Tibial nerve (tissue), 4 donors: ENCODE data around the gene GPR15LG. TPM values are rescaled to one million over a fixed set of nuclear protein-coding genes. Genes with fewer than 3 reads are reported as not detected.

Experiments
- DNase-seq, 2 donors: peaks; one replicate each; pipeline ENCODE4 v3.0.0-alpha.2; 2019; ENCODE audit warnings: low spot score in 2 of 2
- H3K27ac ChIP-seq, 4 donors: fragments of 200-600 bp; sonication (generic) in 3 of 4; one replicate each; pipeline ENCODE4 v1.5.1; 2017 to 2019; ENCODE audit warnings: mild to moderate bottlenecking in 1 of 4
- H3K27me3 ChIP-seq, 2 donors: fragments of 200-600 bp; sonication (generic) in 1 of 2; one replicate each; pipeline versions ENCODE4 v1.5.1 to v1.6.0; 2017 to 2019
- H3K36me3 ChIP-seq, 3 donors: fragments of 200-600 bp; sonication (generic); one replicate each; pipeline ENCODE4 v1.5.1; 2018 to 2019
- H3K4me1 ChIP-seq, 4 donors: fragments of 200-600 bp; sonication (generic) in 3 of 4; one replicate each; pipeline ENCODE4 v1.5.1; 2017 to 2019
- H3K4me3 ChIP-seq, 4 donors: fragments of 200-600 bp; sonication (generic) in 3 of 4; one replicate each; pipeline ENCODE4 v1.5.1; 2017 to 2019; ENCODE audit warnings: mild to moderate bottlenecking in 1 of 4, moderate library complexity in 1 of 4
- H3K9me3 ChIP-seq, 4 donors: fragments of 200-600 bp; sonication (generic) in 3 of 4; one replicate each; pipeline ENCODE4 v1.5.1; 2017 to 2019
- EP300 ChIP-seq, 2 donors: sonication (generic); formaldehyde crosslinking; IDR thresholded peaks; one replicate each; pipeline ENCODE4 v1.6.1; 2017; ENCODE audit warnings: antibody characterized with exemption in 2 of 2, mild to moderate bottlenecking in 1 of 2
- POLR2A ChIP-seq, 2 donors: fragments of 450-650 bp; IDR thresholded peaks; one replicate each; pipeline ENCODE4 v1.6.1; 2017; ENCODE audit warnings: antibody characterized with exemption in 2 of 2, mild to moderate bottlenecking in 2 of 2, moderate library complexity in 2 of 2
- WGBS, 2 donors: methylation state at CpG; one replicate each; pipeline ENCODE4 v1.1.5; 2018; 5-methylcytosine and 5-hydroxymethylcytosine counted together
- total RNA-seq, 4 donors: library from RNA; depleted of rRNA; stranded (reverse); fragments of >200 nt; gene quantifications; one replicate each; pipeline ENCODE4 v1.1.0, GENCODE V29; 2016
- TF ChIP-seq, protein P1 (sequence below), 5 experiments: fragments of 200-600 bp in 3 of 5; fragments of 450-650 bp in 2 of 5; sonication (generic) in 3 of 5; IDR thresholded peaks; one replicate each; pipeline ENCODE4 v1.5.1; 2016 to 2019; ENCODE audit warnings: antibody characterized with exemption in 5 of 5, mild to moderate bottlenecking in 3 of 5, moderate library complexity in 2 of 5

GPR15LG gene
- total RNA-seq, 4 donors from 2014 or later, result not detected

- peaks cover 0 to 19% (median 7%) of the 10 kb centered on the region in 4 donors for H3K4me1 ChIP-seq
- TF ChIP-seq, protein P1, sequence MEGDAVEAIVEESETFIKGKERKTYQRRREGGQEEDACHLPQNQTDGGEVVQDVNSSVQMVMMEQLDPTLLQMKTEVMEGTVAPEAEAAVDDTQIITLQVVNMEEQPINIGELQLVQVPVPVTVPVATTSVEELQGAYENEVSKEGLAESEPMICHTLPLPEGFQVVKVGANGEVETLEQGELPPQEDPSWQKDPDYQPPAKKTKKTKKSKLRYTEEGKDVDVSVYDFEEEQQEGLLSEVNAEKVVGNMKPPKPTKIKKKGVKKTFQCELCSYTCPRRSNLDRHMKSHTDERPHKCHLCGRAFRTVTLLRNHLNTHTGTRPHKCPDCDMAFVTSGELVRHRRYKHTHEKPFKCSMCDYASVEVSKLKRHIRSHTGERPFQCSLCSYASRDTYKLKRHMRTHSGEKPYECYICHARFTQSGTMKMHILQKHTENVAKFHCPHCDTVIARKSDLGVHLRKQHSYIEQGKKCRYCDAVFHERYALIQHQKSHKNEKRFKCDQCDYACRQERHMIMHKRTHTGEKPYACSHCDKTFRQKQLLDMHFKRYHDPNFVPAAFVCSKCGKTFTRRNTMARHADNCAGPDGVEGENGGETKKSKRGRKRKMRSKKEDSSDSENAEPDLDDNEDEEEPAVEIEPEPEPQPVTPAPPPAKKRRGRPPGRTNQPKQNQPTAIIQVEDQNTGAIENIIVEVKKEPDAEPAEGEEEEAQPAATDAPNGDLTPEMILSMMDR (IDR thresholded peaks at IDR 0.05), result no peak
- TF ChIP-seq POLR2A (IDR thresholded peaks at IDR 0.05), result no peak
- TF ChIP-seq EP300 (IDR thresholded peaks at IDR 0.05), result no peak
- peaks cover 0 to 38% of the 10 kb centered on the region in 2 donors for H3K27me3 ChIP-seq
- WGBS, 2 donors, result 0 to 5% methylated on average over 1 to 44 of the region's 61 CpGs
- H3K27ac ChIP-seq, result no peak within 1 kb of the TSS
- H3K9me3 ChIP-seq, result no peaks in the 10 kb centered on the region
- H3K36me3 ChIP-seq, result no peaks in the 10 kb centered on the region
- peak within 1 kb of the TSS; percentile 25 to 57 (median 38) for H3K4me3 ChIP-seq
- no peak for DNase-seq
These were observed 20.9 kb downstream of the GPR15LG start, which contains the start of gene CDHR1 for GRCh38 chr10:84194424-84195043. CDHR1 (plus strand) TSS chr10:84194537; CDS start chr10:84194761, 224 bp downstream.

DNA sequence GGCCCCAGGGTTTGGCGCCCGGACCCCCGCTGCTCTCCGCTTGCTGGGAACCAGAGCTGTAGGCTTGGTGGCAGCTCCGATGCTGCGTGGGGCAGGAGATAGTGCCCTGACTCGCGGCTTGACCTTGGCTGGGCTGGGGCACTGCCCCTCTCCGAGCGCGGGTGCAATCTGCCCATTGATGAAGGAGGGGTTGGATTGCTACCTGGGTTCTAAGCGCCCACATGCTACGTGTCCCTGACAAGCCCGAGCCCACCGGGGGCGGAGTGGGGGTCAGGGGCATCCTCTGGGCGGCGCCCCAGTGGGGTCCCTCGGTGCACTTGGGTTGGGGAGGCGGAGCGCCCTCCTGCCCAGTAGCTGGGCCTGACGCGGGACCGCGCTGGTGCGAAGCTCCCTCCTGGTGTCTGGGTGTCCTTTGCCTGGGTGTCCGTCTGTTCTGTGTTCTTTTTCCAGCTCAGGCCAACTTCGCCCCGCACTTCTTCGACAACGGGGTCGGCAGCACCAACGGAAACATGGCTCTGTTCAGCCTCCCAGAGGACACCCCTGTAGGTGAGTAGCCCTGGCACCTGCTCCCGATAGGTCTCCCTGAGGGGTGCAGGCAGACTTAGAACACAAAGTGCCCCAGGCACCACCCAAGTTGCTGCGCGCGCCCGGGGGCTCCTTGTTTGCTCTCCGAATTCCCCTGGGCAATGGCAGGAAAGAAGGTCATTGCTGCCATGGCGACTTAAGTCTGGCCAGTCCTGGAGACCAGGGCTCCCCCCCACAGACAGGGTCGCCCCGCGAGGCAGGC, 21.6 kb downstream of the GPR15LG start:
- peaks cover 0 to 38% of the 10 kb centered on the region in 2 donors for H3K27me3 ChIP-seq
- DNase-seq, result no peak

GRCh38 chr10:84196083-84196482, 22.5 kb downstream of the GPR15LG start:
- Histone ChIP-seq H3K9me3 (no peaks in the 10 kb centered on the region), H3K36me3 (no peaks in the 10 kb centered on the region), H3K4me3 (no peak overlapping the region), H3K27me3 (peaks cover 0 to 38% of the 10 kb centered on the region in 2 donors), H3K27ac (no peak overlapping the region), H3K4me1 (peaks cover 0 to 19% (median 7%) of the 10 kb centered on the region in 4 donors)
- no peak for DNase-seq
- WGBS, 2 donors, result 30 to 39% methylated on average over 4 of the region's 4 CpGs
- TF ChIP-seq EP300 (IDR thresholded peaks at IDR 0.05) (no peak), POLR2A (IDR thresholded peaks at IDR 0.05) (no peak)
- TF ChIP-seq, protein P1 (IDR thresholded peaks at IDR 0.05), result no peak

More for the DNA sequence above, 21.6 kb downstream of the GPR15LG start:
- Histone ChIP-seq H3K9me3 (no peaks in the 10 kb centered on the region), H3K27ac (no peak overlapping the region), H3K36me3 (no peaks in the 10 kb centered on the region), H3K4me3 (peak overlapping the region in 2 of 4 donors; percentile 48 to 57), H3K4me1 (peaks cover 0 to 19% (median 7%) of the 10 kb centered on the region in 4 donors)
- WGBS, 2 donors, result 34 to 41% methylated on average over 16 to 19 of the region's 43 CpGs
- TF ChIP-seq POLR2A (IDR thresholded peaks at IDR 0.05), result no peak
- TF ChIP-seq EP300 (IDR thresholded peaks at IDR 0.05), result no peak
- TF ChIP-seq, protein P1 (IDR thresholded peaks at IDR 0.05), result no peak

GRCh38 chr10:84196941-84197340, 23.3 kb downstream of the GPR15LG start:
- Histone ChIP-seq H3K4me3 (no peak overlapping the region), H3K36me3 (no peaks in the 10 kb centered on the region), H3K9me3 (no peaks in the 10 kb centered on the region), H3K4me1 (peaks cover 0 to 19% (median 7%) of the 10 kb centered on the region in 4 donors), H3K27me3 (peaks cover 0 to 38% of the 10 kb centered on the region in 2 donors), H3K27ac (no peak overlapping the region)
- 44 to 65% methylated on average over 5 of the region's 5 CpGs for WGBS, 2 donors
- DNase-seq, result no peak
- TF ChIP-seq POLR2A (IDR thresholded peaks at IDR 0.05) (no peak), EP300 (IDR thresholded peaks at IDR 0.05) (no peak)
- TF ChIP-seq, protein P1 (IDR thresholded peaks at IDR 0.05), result no peak

DNA sequence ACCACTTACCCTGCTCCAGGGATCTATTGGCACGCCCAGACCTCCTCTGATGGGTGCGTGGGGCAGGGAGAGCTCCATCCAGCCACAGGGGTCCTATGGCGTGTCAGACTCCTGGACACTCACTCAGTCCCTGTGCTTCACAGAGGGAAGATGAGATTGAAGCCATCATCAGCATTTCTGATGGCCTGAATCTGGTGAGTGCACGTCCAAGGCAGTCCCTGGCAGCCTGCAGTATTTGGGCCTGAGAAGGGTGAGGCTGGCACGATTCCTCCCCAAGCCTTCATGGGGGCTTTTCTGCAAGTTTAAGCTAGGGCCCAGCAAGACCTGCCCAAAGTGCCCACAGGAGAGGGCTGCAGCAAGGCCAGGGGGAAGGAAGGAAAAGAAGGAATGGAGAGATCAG, 24.0 kb downstream of the GPR15LG start:
- H3K4me3 ChIP-seq, result no peak overlapping the region
- no peak for DNase-seq
- peaks cover 0 to 38% of the 10 kb centered on the region in 2 donors for H3K27me3 ChIP-seq
- no peak overlapping the region for H3K27ac ChIP-seq
- peaks cover 0 to 19% (median 7%) of the 10 kb centered on the region in 4 donors for H3K4me1 ChIP-seq
- no peaks in the 10 kb centered on the region for H3K36me3 ChIP-seq
- TF ChIP-seq POLR2A (IDR thresholded peaks at IDR 0.05), result no peak
- TF ChIP-seq, protein P1 (IDR thresholded peaks at IDR 0.05), result no peak
- TF ChIP-seq EP300 (IDR thresholded peaks at IDR 0.05), result no peak
- WGBS, 2 donors, result 75 to 88% methylated on average over 4 to 5 of the region's 5 CpGs
- H3K9me3 ChIP-seq, result no peaks in the 10 kb centered on the region
